AG04450 (cell line): ENCODE measurements around the gene IFT122. TPM values are rescaled to one million over a fixed set of nuclear protein-coding genes. Genes with fewer than 3 reads are reported as not detected.

ENCODE experiments used
- CTCF ChIA-PET: fragments of 300-600, 350-600 bp; formaldehyde crosslinking; extraction: SDS; loops from one replicate; lab custom pipeline; 2022; ENCODE audit warnings: antibody characterized with exemption, inconsistent platforms; lab: Charles Lee
- POLR2A ChIA-PET: fragments of 350-600 bp; formaldehyde crosslinking; extraction: SDS; loops from one replicate; lab custom pipeline; 2021; ENCODE audit warnings: antibody characterized with exemption, inconsistent platforms; lab: Yijun Ruan, JAX
- DNase-seq: peaks from one replicate; pipeline ENCODE4 v3.0.0-alpha.2; 2011; ENCODE audit warnings: low read depth, low spot score
- H3K27ac ChIP-seq: one replicate; pipeline ENCODE4 v1.5.1; 2012; ENCODE audit warnings: low read depth, low read length, control low read depth
- H3K27me3 ChIP-seq: one replicate; pipeline ENCODE4 v1.6.0; 2012; ENCODE audit warnings: low read length; ENCODE audit not compliant: control insufficient read depth, insufficient read depth
- H3K4me3 ChIP-seq: 2 replicates; pipeline ENCODE4 v1.5.1; 2011; ENCODE audit warnings: mild to moderate bottlenecking, low read depth, low read length, control low read depth
- H3K9me3 ChIP-seq: 2 replicates; pipeline ENCODE4 v1.5.1; 2012; ENCODE audit warnings: low read length; ENCODE audit not compliant: control insufficient read depth, insufficient read depth
- CTCF ChIP-seq: IDR thresholded peaks from 2 replicates; pipeline ENCODE4 v1.5.1; 2011; ENCODE audit warnings: low read depth, low read length, control low read depth, inconsistent platforms
- polyA plus RNA-seq: library from polyadenylated mRNA; depleted of rRNA; stranded (reverse); fragments of >200 nt; gene quantifications from 2 replicates; pipeline ENCODE4 v1.2.3, GENCODE V29; 2011

The IFT122 gene
- polyA plus RNA-seq, 1 experiment, result 14.3 TPM

GRCh38 chr3:129453732-129454131 is 13.7 kb downstream of the IFT122 start:
- Histone ChIP-seq H3K4me3 (no peak overlapping the region), H3K27me3 (no peaks in the 10 kb centered on the region), H3K27ac (no peak overlapping the region), H3K9me3 (no peaks in the 10 kb centered on the region)
- DNase-seq, result no peak
- ChIA-PET CTCF (interaction anchor here (0.6 to 2.9 kb wide), 2 partner anchors 31 to 36 kb away, joined by 3 to 12 read pairs; no protein-coding TSS in a partner anchor), POLR2A (interaction anchor here (1.0 to 2.7 kb wide), 2 partner anchors 14 to 32 kb away, joined by 3 to 7 read pairs; partner anchors contain the start of genes IFT122 and MBD4)
- TF ChIP-seq CTCF, result no peak

GRCh38 chr3:129460155-129460554 is 20.1 kb downstream of the IFT122 start:
- Histone ChIP-seq H3K4me3 (no peak overlapping the region), H3K27ac (no peak overlapping the region), H3K9me3 (no peaks in the 10 kb centered on the region), H3K27me3 (no peaks in the 10 kb centered on the region)
- CTCF ChIA-PET, result no interaction called here
- POLR2A ChIA-PET, result no interaction called here
- DNase-seq, result no peak
- TF ChIP-seq CTCF, result no peak

- Histone ChIP-seq H3K4me3 (no peak overlapping the region), H3K9me3 (no peaks in the 10 kb centered on the region), H3K27me3 (no peaks in the 10 kb centered on the region), H3K27ac (no peak overlapping the region)
- DNase-seq, result no peak
- ChIA-PET POLR2A (no interaction called here), CTCF (no interaction called here)
- no peak for TF ChIP-seq CTCF
These were observed 20.5 kb downstream of the IFT122 start for GRCh38 chr3:129460572-129460971.

GRCh38 chr3:129461022-129461421 is 21.0 kb downstream of the IFT122 start:
- CTCF ChIA-PET, result no interaction called here
- no peaks in the 10 kb centered on the region for H3K9me3 ChIP-seq
- no peak for TF ChIP-seq CTCF
- H3K27ac ChIP-seq, result no peak overlapping the region
- no peaks in the 10 kb centered on the region for H3K27me3 ChIP-seq
- no peak overlapping the region for H3K4me3 ChIP-seq
- POLR2A ChIA-PET, result no interaction called here
- peak; percentile 18 for DNase-seq

GRCh38 chr3:129461461-129462146 is 21.6 kb downstream of the IFT122 start:
- TF ChIP-seq CTCF, result no peak
- Histone ChIP-seq H3K4me3 (no peak overlapping the region), H3K27ac (no peak overlapping the region), H3K9me3 (no peaks in the 10 kb centered on the region), H3K27me3 (no peaks in the 10 kb centered on the region)
- ChIA-PET CTCF (no interaction called here), POLR2A (interaction anchor here (1.0 kb wide), 1 partner anchor 22 kb away, joined by 3 read pairs; the partner anchor contains the start of genes IFT122 and MBD4)
- DNase-seq, result no peak
